Psoas muscle (tissue), 8 donors: ENCODE data around the gene RIC8A. TPM values are rescaled to one million over a fixed set of nuclear protein-coding genes. Genes with fewer than 3 reads are reported as not detected.
A peak's percentile ranks its signal among the peaks of the same experiment; 100 is the strongest.

Source experiments
- ATAC-seq, 4 donors: fragments of 200-7000 bp; cut with Tn5 transposase; one replicate each; pipeline ENCODE4 v1.9.1; 2020; ENCODE audit warnings: moderate library complexity in 3 of 4, mild to moderate bottlenecking in 2 of 4
- DNase-seq, 2 donors: peaks; one replicate each; pipeline ENCODE4 v3.0.0-alpha.2; 2020
- H3K27ac ChIP-seq: fragments of 200-600 bp; one replicate; pipeline ENCODE4 v1.8.0; 2022
- H3K27me3 ChIP-seq, 3 donors: fragments of 200-600 bp in 1 of 3; one replicate each; pipeline versions ENCODE4 v1.6.1 to v1.8.0; 2013 to 2022; ENCODE audit warnings: low read length in 2 of 3, mild to moderate bottlenecking in 2 of 3, moderate library complexity in 1 of 3; ENCODE audit not compliant: insufficient read depth in 3 of 3
- H3K36me3 ChIP-seq, 2 donors: fragments of 200-600 bp in 1 of 2; one replicate each; pipeline versions ENCODE4 v1.6.1 to v1.8.0; 2013 to 2022; ENCODE audit warnings: low read depth in 1 of 2, mild to moderate bottlenecking in 1 of 2, moderate library complexity in 1 of 2; ENCODE audit not compliant: insufficient read depth in 1 of 2
- H3K4me1 ChIP-seq: fragments of 200-600 bp; one replicate; pipeline ENCODE4 v1.8.0; 2022
- H3K4me3 ChIP-seq: fragments of 200-600 bp; one replicate; pipeline ENCODE4 v1.8.0; 2022; ENCODE audit warnings: mild to moderate bottlenecking
- H3K9me3 ChIP-seq: fragments of 200-600 bp; one replicate; pipeline ENCODE4 v1.8.0; 2022
- CTCF ChIP-seq: fragments of 200-600 bp; IDR thresholded peaks from one replicate; pipeline ENCODE4 v1.8.0; 2022; ENCODE audit warnings: antibody characterized with exemption
- WGBS, 3 donors: extraction: QIAGEN DNeasy Blood & Tissue Kit; methylation state at CpG; one replicate each; pipeline versions ENCODE4 v1.1.6 to v1.1.7; 2013; 5-methylcytosine and 5-hydroxymethylcytosine counted together
- intact Hi-C, 2 donors: fragments of 100-400 bp; cut with DNase I; formaldehyde crosslinking; loops; one replicate each; pipeline versions ENCODE4 v1.11.0 to v1.14.2; 2022
- polyA plus RNA-seq, 3 donors: library from polyadenylated mRNA; stranded (reverse); fragments of 200-250 nt; gene quantifications; one replicate each; pipeline ENCODE4 v1.2.3, GENCODE V29; 2013
- total RNA-seq, 4 donors: library from RNA; stranded (reverse); fragmentation: NEBNext Ultra II Directional in 2 of 4; extraction: Animal tissue kit (Norgen Biotek cat#: 25700) in 2 of 4; gene quantifications; one replicate each; pipeline versions ENCODE4 v1.2.1 to v1.2.4, GENCODE V29; 2021 to 2023
- donor health status: healthy with polysubstance abuse.
- donor health status: DM: no; HTN: no; CAD: no; lungs with moderate emphysema.
- donor health status: Bipolar disorder and iron deficiency.
- donor health status: healthy.
- donor health status: DM: yes; HTN: yes; CAD: no.
- donor health status: DM: no; HTN: no; CAD: no.
- donor health status: DM: no; HTN: no; CAD: no.
- donor health status: DM: yes; HTN: yes; CAD: no.

Gene RIC8A
- total and polyA plus RNA-seq, 7 donors: 30.2 to 66.9 (median 39.9) TPM

DNA sequence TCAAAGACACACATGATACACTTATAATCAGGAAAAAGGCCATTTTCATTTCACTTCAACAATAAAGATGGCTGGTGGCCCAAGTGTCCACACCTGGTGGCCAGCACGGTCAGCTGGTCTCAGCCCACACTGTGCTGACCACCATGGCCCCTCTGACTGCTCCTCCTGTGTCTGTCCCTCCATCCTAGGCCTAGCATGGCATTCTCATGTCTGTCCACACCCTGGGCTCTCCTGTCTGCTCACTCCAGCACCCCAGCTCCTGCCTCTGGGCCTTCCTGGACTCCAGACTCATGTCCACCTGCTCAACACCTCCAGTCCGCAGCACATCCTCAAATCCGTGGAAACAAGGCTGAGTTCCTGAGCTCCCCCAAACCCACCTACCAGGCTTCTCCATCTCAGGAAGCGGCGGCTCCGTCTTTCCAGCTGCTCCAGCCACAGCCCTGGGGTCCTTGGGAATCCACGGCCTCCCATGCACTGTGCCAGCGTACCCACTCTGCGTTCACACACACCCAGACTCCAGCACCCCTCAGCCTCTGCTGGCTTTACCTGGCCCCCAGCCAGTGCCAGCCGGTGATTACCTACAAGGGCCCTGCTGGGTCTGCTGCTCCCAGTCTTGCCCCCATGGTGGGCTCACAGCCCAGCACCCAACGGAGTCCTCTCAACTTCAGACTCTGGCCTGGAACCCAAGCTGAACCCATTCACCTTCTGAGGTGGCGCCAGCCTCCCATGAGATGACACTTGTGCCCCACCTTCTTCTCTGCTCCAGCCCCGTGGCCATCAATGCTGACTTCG lies 14.7 kb downstream of the RIC8A start:
- Histone ChIP-seq H3K4me1 (no peaks in the 10 kb centered on the region), H3K9me3 (no peaks in the 10 kb centered on the region), H3K36me3 (peaks cover 0 to 39% of the 10 kb centered on the region in 2 donors), H3K27ac (no peak overlapping the region), H3K27me3 (no peaks in the 10 kb centered on the region), H3K4me3 (no peak overlapping the region)
- ATAC-seq (no peak), DNase-seq (peak in 1 of 2 donors; percentile 35)
- intact Hi-C loops: no loop called here
- TF ChIP-seq CTCF: no peak
- WGBS, 3 donors: 91 to 97% (median 92%) methylated on average over 13 to 14 of the region's 14 CpGs

GRCh38 chr11:223026-223789 lies 15.7 kb downstream of the RIC8A start:
- peaks cover 0 to 30% of the 10 kb centered on the region in 2 donors for H3K36me3 ChIP-seq
- no peak overlapping the region for H3K4me3 ChIP-seq
- H3K4me1 ChIP-seq: no peaks in the 10 kb centered on the region
- DNase-seq: peak in 1 of 2 donors; percentile 25
- no peak for TF ChIP-seq CTCF
- no peak for ATAC-seq
- H3K27me3 ChIP-seq: no peaks in the 10 kb centered on the region
- intact Hi-C loops: no loop called here
- WGBS, 3 donors: 80 to 88% (median 82%) methylated on average over 16 of the region's 16 CpGs
- no peaks in the 10 kb centered on the region for H3K9me3 ChIP-seq
- no peak overlapping the region for H3K27ac ChIP-seq

DNA sequence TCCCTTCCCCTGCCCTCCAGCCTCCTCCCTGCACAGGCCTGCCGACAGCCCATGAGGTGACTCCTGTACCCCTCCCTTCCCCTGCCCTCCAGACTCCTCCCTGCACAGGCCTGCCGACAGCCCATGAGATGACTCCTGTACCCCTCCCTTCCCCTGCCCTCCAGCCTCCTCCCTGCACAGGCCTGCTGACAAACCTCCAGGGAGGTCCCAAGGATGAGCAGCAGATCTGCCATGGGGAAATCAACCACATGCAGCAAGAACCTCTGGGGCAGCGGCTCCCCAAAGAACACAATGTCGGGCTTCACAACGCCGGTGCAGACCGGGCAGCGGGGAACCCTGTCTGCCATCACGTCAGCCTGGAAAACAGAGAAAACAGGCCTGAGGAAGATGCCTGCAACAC lies 16.4 kb downstream of the RIC8A start:
- Histone ChIP-seq H3K27ac (no peak overlapping the region), H3K4me3 (no peak overlapping the region), H3K4me1 (no peaks in the 10 kb centered on the region), H3K27me3 (no peaks in the 10 kb centered on the region), H3K9me3 (no peaks in the 10 kb centered on the region), H3K36me3 (peaks cover 0 to 27% of the 10 kb centered on the region in 2 donors)
- ATAC-seq: no peak
- intact Hi-C loops: no loop called here
- WGBS, 3 donors: 81 to 88% (median 82%) methylated on average over 7 to 9 of the region's 9 CpGs
- DNase-seq: peak in 1 of 2 donors; percentile 34
- TF ChIP-seq CTCF: no peak

GRCh38 chr11:224424-224823 lies 16.9 kb downstream of the RIC8A start:
- no peaks in the 10 kb centered on the region for H3K9me3 ChIP-seq
- H3K27me3 ChIP-seq: no peaks in the 10 kb centered on the region
- H3K36me3 ChIP-seq: peaks cover 0 to 28% of the 10 kb centered on the region in 2 donors
- no peak for DNase-seq
- ATAC-seq: peak in 2 of 4 donors; percentile 43 to 64
- 55 to 65% (median 62%) methylated on average over 7 of the region's 7 CpGs for WGBS, 3 donors
- no peaks in the 10 kb centered on the region for H3K4me1 ChIP-seq
- H3K4me3 ChIP-seq: no peak overlapping the region
- intact Hi-C loops: no loop called here
- TF ChIP-seq CTCF: no peak
- no peak overlapping the region for H3K27ac ChIP-seq
